Stimulated activated effector memory CD8-positive, alpha-beta T cell treated with anti-CD3 and anti-CD28 coated beads, Interleukin-12 subunit alpha, Interleukin-12 subunit beta, amount 100 ng/mL, for 72 hours (primary cell): ENCODE results near the gene GSDME.

Source experiments
- ATAC-seq: fragments of 150-1000 bp; cut with Tn5 transposase; 2 replicates; pipeline ENCODE4 v1.10.0; 2021
- DNase-seq, 2 donors: peaks; one replicate each; pipeline ENCODE4 v3.0.0; 2021 to 2022; ENCODE audit warnings: low spot score in 2 of 2
- H3K27ac Mint-ChIP-seq: one replicate; pipeline ENCODE4 v1.8.0; 2022; ENCODE audit warnings: mild to moderate bottlenecking, mixed read lengths
- H3K36me3 Mint-ChIP-seq: one replicate; pipeline ENCODE4 v1.8.0; 2022; ENCODE audit warnings: mild to moderate bottlenecking, mixed read lengths
- H3K4me1 Mint-ChIP-seq: one replicate; pipeline ENCODE4 v1.8.0; 2022; ENCODE audit warnings: mixed read lengths
- H3K4me3 Mint-ChIP-seq: one replicate; pipeline ENCODE4 v1.8.0; 2022; ENCODE audit warnings: mild to moderate bottlenecking, mixed read lengths
- H3K9me3 Mint-ChIP-seq: one replicate; pipeline ENCODE4 v1.8.0; 2022; ENCODE audit warnings: mixed read lengths

The GSDME gene

GRCh38 chr7:24713039-24713793 is 44.0 kb downstream of the GSDME start:
- Mint-ChIP-seq H3K36me3 (no peaks in the 10 kb centered on the region), H3K9me3 (no peaks in the 10 kb centered on the region), H3K27ac (no peak overlapping the region), H3K4me3 (no peak overlapping the region), H3K4me1 (peaks cover 20% of the 10 kb centered on the region)
- ATAC-seq (no peak), DNase-seq (peak in 1 of 2 donors; percentile 35)

- no peak for ATAC-seq
- Mint-ChIP-seq H3K36me3 (no peaks in the 10 kb centered on the region), H3K27ac (no peak overlapping the region), H3K4me3 (no peak overlapping the region), H3K4me1 (peaks cover 1% of the 10 kb centered on the region), H3K9me3 (no peaks in the 10 kb centered on the region)
- DNase-seq = no peak
These were observed 47.5 kb downstream of the GSDME start for GRCh38 chr7:24709585-24710360.

DNA sequence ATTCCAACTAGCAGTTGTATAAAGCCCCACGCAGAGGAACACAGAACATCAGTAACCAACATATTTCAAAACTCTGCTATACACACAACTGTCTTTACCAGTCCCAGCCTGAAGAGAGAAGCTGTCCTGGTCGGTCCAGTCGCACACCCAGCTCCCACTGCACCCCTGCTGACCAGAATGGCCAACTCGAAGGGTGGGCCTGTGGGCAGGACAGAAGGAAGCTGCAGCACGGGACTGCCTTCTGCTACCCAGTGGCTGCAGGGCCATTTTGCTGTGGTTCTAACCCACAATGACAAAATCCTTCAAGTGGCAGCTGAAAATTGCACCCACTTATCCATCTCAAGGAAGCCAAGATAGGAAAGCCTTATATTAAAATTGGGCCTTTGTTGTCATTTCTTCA is 48.2 kb downstream of the GSDME start:
- Mint-ChIP-seq H3K9me3 (no peaks in the 10 kb centered on the region), H3K4me1 (no peaks in the 10 kb centered on the region), H3K4me3 (no peak overlapping the region), H3K27ac (no peak overlapping the region), H3K36me3 (no peaks in the 10 kb centered on the region)
- ATAC-seq (no peak), DNase-seq (no peak)

DNA sequence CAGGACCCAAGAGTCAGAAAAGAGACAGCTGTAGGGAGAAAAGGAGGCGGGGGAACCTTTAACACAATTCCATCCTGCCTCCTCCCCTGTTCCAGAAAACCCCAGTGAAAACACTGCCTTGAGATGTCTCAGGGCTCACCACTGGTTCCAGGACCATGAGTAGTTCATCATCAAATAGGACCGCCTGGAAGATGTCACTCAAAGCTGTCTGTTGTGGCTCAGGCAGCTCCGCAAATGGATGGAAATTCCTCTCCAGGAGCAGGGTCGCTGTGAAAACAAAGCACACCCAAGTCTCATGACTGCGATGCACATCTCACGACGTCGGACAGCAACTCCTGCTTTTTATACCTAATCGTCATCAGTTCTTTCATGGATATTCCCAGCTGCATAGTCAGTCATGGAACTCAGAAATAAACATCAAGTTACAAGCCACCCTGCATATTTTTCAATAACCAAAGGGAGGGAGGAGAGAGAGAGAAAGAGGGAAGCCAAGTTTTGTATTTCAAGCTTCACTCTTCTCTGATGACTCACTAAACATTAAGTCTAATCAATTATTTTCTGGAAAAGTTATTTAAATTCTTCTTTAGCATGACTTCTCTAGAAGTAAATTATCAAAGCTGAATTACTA is 49.2 kb downstream of the GSDME start:
- DNase-seq = peak in 1 of 2 donors; percentile 22
- H3K9me3 Mint-ChIP-seq = no peaks in the 10 kb centered on the region
- no peak overlapping the region for H3K27ac Mint-ChIP-seq
- H3K4me3 Mint-ChIP-seq = no peak overlapping the region
- no peaks in the 10 kb centered on the region for H3K4me1 Mint-ChIP-seq
- ATAC-seq = no peak
- H3K36me3 Mint-ChIP-seq = no peaks in the 10 kb centered on the region

DNA sequence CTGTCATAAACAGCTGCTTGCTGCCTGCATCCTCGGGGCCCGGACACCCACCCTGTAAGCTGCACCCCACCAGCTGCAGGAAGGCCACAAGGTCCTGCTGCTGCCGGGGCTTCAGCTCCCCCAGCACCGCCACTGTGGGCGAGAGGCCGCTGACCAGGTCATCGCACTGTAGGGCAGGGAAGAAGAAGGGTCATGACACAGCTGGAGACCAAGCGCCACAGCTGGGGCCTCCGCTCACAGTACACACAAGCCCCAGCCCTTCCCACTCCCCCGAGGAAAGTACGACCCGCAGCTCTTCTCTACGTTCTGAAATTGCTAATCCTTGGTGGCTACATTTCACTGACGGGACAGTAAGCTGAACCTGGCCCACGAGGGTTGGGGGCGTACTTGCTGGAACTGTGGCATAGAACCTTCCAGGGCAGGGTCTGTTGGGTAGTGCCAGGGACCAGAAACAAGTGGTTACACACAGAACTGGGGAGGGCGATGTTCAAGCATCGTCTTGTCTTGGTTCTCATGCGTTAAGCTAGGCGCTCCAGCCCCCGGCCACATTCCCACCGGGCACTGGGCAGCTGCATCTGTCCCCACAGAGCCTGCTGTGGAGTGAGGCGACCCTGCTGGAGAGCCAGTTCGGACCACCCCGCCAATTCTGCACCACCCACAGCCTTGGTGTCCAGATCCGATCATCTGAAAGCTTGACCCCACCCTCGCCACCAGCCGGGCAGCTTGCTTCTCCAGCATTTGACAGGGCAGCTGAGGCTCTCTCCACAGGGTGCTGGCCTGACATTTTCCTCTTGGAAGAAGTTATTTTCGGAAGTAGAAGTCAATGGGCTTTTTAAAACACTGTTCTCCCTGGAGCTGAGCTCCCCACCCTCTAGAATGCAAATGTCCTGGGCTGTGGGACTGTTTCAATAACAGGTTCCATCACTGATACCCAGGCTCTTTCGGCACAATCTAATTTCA is 50.8 kb downstream of the GSDME start:
- Mint-ChIP-seq H3K36me3 (no peaks in the 10 kb centered on the region), H3K4me1 (no peaks in the 10 kb centered on the region), H3K27ac (no peak overlapping the region), H3K9me3 (no peaks in the 10 kb centered on the region), H3K4me3 (no peak overlapping the region)
- DNase-seq (peak in 1 of 2 donors; percentile 43), ATAC-seq (no peak)

DNA sequence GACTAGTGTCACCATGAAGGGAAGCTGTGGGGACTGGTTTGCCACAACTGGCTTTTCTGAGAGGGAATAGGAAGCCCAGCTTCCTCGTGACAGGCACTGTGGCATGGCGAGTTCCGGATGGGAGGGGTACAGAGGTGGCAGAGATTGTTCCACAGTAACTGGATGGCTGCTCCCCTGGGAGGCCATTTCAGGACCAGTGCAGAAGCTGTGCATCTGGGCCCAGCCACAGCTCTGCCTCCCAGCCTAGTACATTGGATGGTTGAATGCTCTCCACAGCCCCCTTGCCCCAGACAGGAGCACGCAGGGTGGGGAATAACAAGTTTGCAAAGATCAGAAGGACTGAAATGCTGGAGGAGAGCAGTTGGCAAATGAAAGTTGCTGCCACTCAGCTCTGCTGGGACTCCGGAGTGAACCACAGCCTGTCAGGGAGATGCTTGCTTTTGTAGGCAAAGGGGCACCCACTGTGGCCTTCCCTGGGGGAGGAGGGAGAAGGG is 51.8 kb downstream of the GSDME start:
- Mint-ChIP-seq H3K27ac (peak overlapping the region; percentile 29), H3K4me1 (no peaks in the 10 kb centered on the region), H3K4me3 (no peak overlapping the region), H3K9me3 (no peaks in the 10 kb centered on the region), H3K36me3 (no peaks in the 10 kb centered on the region)
- ATAC-seq (no peak), DNase-seq (no peak)

- DNase-seq (no peak), ATAC-seq (no peak)
- H3K4me1 Mint-ChIP-seq = no peaks in the 10 kb centered on the region
- H3K36me3 Mint-ChIP-seq = no peaks in the 10 kb centered on the region
- no peak overlapping the region for H3K4me3 Mint-ChIP-seq
- H3K27ac Mint-ChIP-seq = no peak overlapping the region
- no peaks in the 10 kb centered on the region for H3K9me3 Mint-ChIP-seq
These were observed 53.0 kb downstream of the GSDME start for GRCh38 chr7:24704311-24704710.

DNA sequence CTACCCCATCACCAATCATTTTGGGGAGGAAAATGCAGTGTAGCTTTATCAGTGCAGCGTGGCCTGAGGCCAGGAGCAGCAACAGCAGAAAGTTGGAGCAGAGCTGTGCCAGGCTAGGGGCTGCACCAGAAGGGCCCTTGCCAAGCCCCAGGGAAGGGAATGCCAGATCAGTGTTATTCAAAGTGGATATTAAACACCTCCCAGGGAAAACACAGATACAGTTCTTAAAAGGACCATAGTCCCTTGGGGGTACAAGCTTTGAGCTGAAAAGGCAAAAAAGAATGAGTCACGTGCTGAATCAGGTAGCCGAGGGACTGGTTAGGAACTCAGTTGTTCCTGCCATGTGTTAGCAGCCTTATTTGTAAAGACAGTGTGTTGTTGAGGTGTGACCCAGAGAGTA is 54.0 kb downstream of the GSDME start:
- ATAC-seq (no peak), DNase-seq (no peak)
- no peak overlapping the region for H3K4me3 Mint-ChIP-seq
- H3K4me1 Mint-ChIP-seq = no peaks in the 10 kb centered on the region
- no peaks in the 10 kb centered on the region for H3K9me3 Mint-ChIP-seq
- H3K36me3 Mint-ChIP-seq = no peaks in the 10 kb centered on the region
- H3K27ac Mint-ChIP-seq = no peak overlapping the region

DNA sequence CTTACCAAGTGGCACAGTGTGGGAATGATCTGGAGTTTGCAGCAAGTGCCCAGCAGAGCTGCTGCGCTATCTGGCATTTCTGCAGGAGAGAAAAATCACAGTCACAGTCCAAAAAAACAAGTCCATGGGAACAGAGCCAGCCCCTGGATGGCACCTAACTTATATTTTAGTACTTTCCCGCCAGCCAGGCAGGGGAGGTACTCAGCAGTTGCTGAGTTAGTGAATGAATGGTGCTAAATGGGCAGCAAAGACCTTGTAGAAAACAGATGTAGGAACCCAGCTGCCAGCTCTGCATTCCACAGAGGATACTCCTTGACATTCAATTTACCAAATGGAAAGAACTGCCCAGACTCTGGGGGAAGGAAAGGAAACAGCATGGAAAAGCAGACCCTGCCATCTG is 54.5 kb downstream of the GSDME start:
- H3K27ac Mint-ChIP-seq = no peak overlapping the region
- no peaks in the 10 kb centered on the region for H3K4me1 Mint-ChIP-seq
- DNase-seq = no peak
- H3K9me3 Mint-ChIP-seq = no peaks in the 10 kb centered on the region
- no peaks in the 10 kb centered on the region for H3K36me3 Mint-ChIP-seq
- no peak overlapping the region for H3K4me3 Mint-ChIP-seq
- no peak for ATAC-seq

DNA sequence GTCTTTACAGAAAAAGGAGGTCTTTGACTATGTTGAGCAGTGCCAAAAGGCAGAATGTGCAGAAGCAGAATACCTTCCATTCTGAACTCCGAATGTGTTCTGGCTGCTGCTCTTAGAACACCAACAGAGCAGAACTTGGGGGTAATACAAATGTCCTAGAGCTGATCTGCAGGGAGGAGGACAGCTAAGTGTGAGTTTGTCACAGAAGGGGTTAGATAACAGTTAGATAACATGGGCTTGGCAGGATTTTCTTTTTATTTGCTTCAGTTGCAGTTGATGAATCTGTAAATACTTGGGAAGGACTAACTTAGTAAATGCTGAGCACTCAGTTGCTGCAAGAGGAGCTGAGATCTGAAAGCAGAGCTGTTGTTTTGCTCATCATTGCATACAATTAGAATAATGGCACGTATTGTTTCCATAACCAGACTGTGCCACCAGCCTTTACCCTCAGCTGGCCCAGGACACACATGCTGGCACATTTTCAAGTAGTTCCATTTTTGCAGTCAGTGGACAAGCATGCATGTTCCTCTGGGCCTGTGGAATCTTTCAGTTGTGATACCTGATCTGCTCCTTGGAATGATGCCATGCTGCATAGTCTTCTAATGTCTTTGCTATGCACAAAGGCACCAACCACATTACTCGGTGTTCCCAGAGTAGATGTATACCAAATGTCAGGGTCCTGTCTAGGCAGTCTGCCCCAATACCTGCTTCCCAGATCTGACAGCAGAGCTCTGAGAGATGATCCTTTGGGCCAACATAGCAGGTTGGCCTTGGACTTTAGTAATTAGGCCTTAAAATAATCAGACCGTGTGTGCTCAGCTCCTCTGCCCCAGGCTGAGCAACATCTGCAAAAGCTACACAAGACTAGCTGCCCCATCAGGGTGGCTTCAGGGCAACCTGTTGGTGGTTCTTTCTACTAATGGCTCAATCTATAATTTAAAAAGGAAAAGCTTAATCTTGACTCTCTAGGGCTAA is 55.7 kb downstream of the GSDME start:
- no peaks in the 10 kb centered on the region for H3K9me3 Mint-ChIP-seq
- no peak overlapping the region for H3K27ac Mint-ChIP-seq
- DNase-seq = no peak
- H3K4me3 Mint-ChIP-seq = no peak overlapping the region
- no peaks in the 10 kb centered on the region for H3K36me3 Mint-ChIP-seq
- no peaks in the 10 kb centered on the region for H3K4me1 Mint-ChIP-seq
- no peak for ATAC-seq

- no peaks in the 10 kb centered on the region for H3K36me3 Mint-ChIP-seq
- H3K9me3 Mint-ChIP-seq = no peaks in the 10 kb centered on the region
- H3K27ac Mint-ChIP-seq = no peak overlapping the region
- ATAC-seq (no peak), DNase-seq (no peak)
- H3K4me1 Mint-ChIP-seq = no peaks in the 10 kb centered on the region
- no peak overlapping the region for H3K4me3 Mint-ChIP-seq
These were observed 56.6 kb downstream of the GSDME start for GRCh38 chr7:24700521-24701260.

- Mint-ChIP-seq H3K27ac (no peak overlapping the region), H3K36me3 (peaks cover 5% of the 10 kb centered on the region), H3K4me3 (no peak overlapping the region), H3K4me1 (no peaks in the 10 kb centered on the region), H3K9me3 (no peaks in the 10 kb centered on the region)
- ATAC-seq (no peak), DNase-seq (no peak)
These were observed 58.6 kb downstream of the GSDME start for GRCh38 chr7:24698531-24699266.

- H3K36me3 Mint-ChIP-seq = peaks cover 5% of the 10 kb centered on the region
- DNase-seq = no peak
- H3K4me3 Mint-ChIP-seq = no peak overlapping the region
- ATAC-seq = no peak
- no peaks in the 10 kb centered on the region for H3K4me1 Mint-ChIP-seq
- no peak overlapping the region for H3K27ac Mint-ChIP-seq
- no peaks in the 10 kb centered on the region for H3K9me3 Mint-ChIP-seq
These were observed 59.8 kb downstream of the GSDME start for GRCh38 chr7:24697416-24697815.
